ENCODE data around the gene SDK1.
A peak's percentile ranks its signal among the peaks of the same experiment; 100 is the strongest.

The SDK1 gene

GRCh38 chr7:4186513-4186780, 885.4 kb downstream of the SDK1 start:
- Histone ChIP-seq H3K14ac (ENCODE audit: low read length) (peak overlapping the region; percentile 1), H3K36me3 (ENCODE audit: control insufficient read depth in 1 of 2, insufficient read depth in 2 of 2, low read length in 2 of 2) (peaks cover 11 to 14% of the 10 kb centered on the region in 2 experiments), H4K12ac (ENCODE audit: low read depth, low read length) (no peak overlapping the region), H3K4me1 (ENCODE audit: control insufficient read depth in 1 of 2, insufficient read depth in 2 of 2, low read length in 2 of 2) (peaks cover 11 to 23% of the 10 kb centered on the region in 2 experiments), H3K9ac (ENCODE audit: low read length) (no peak overlapping the region), H3K4ac (ENCODE audit: low read depth, low read length) (no peak overlapping the region), H3K9me3 (ENCODE audit: insufficient read depth, low read depth, low read length) (peaks cover 4% of the 10 kb centered on the region), H2BK5ac (ENCODE audit: low read depth, low read length, poor library complexity) (no peak overlapping the region), H2AFZ (ENCODE audit: insufficient read depth, low read length, poor library complexity) (no peak overlapping the region), H3K23ac (ENCODE audit: low read length) (no peak overlapping the region), H2BK120ac (ENCODE audit: insufficient read depth, low read length, poor library complexity) (peak overlapping the region; percentile 12), H3K4me2 (ENCODE audit: low read length) (no peak overlapping the region), H4K8ac (ENCODE audit: low read depth, low read length) (peak overlapping the region; percentile 24), H3K18ac (ENCODE audit: low read length) (peak overlapping the region; percentile 60), H3K79me2 (ENCODE audit: control insufficient read depth, insufficient read depth, low read length, poor library complexity) (no peaks in the 10 kb centered on the region), H3K4me3 (ENCODE audit: low read depth, low read length) (no peak overlapping the region), H4K91ac (ENCODE audit: low read depth, low read length) (peak overlapping the region; percentile 70), H2AK5ac (ENCODE audit: low read length) (peak overlapping the region; percentile 45), H3K27me3 (ENCODE audit: insufficient read depth, low read length) (no peaks in the 10 kb centered on the region), H3K79me1 (ENCODE audit: low read length) (peaks cover 8% of the 10 kb centered on the region), H3K27ac (ENCODE audit: low read depth, low read length) (no peak overlapping the region), H2BK12ac (ENCODE audit: low read length) (peak overlapping the region; percentile 19)
- DNase-seq: no peak
- WGBS (ENCODE audit: extremely low coverage, insufficient coverage, insufficient read length): no CpG with 5 or more reads among the region's 9 CpGs

GRCh38 chr7:4188651-4189050, 887.6 kb downstream of the SDK1 start:
- H2AK5ac ChIP-seq (ENCODE audit: low read length): no peak overlapping the region
- no peak overlapping the region for H4K91ac ChIP-seq (ENCODE audit: low read depth, low read length)
- H2BK12ac ChIP-seq (ENCODE audit: low read length): no peak overlapping the region
- H3K36me3 ChIP-seq (ENCODE audit: control insufficient read depth in 1 of 2, insufficient read depth in 2 of 2, low read length in 2 of 2): peaks cover 2 to 10% of the 10 kb centered on the region in 2 experiments
- peak in 1 of 2 donors; percentile 10 for DNase-seq
- H3K4me1 ChIP-seq (ENCODE audit: control insufficient read depth in 1 of 2, insufficient read depth in 2 of 2, low read length in 2 of 2): peaks cover 11 to 20% of the 10 kb centered on the region in 2 experiments
- H3K9me3 ChIP-seq (ENCODE audit: insufficient read depth, low read depth, low read length): peaks cover 2% of the 10 kb centered on the region
- no peak overlapping the region for H3K4me3 ChIP-seq (ENCODE audit: low read depth, low read length)
- no peak overlapping the region for H4K8ac ChIP-seq (ENCODE audit: low read depth, low read length)
- no peak overlapping the region for H2AFZ ChIP-seq (ENCODE audit: insufficient read depth, low read length, poor library complexity)
- H2BK120ac ChIP-seq (ENCODE audit: insufficient read depth, low read length, poor library complexity): no peak overlapping the region
- H3K9ac ChIP-seq (ENCODE audit: low read length): no peak overlapping the region
- WGBS (ENCODE audit: extremely low coverage, insufficient coverage, insufficient read length): no CpG with 5 or more reads among the region's 3 CpGs
- H3K4me2 ChIP-seq (ENCODE audit: low read length): no peak overlapping the region
- H2BK5ac ChIP-seq (ENCODE audit: low read depth, low read length, poor library complexity): no peak overlapping the region
- H3K4ac ChIP-seq (ENCODE audit: low read depth, low read length): no peak overlapping the region
- H4K12ac ChIP-seq (ENCODE audit: low read depth, low read length): no peak overlapping the region
- peak overlapping the region; percentile 28 for H3K27ac ChIP-seq (ENCODE audit: low read depth, low read length)
- no peaks in the 10 kb centered on the region for H3K79me2 ChIP-seq (ENCODE audit: control insufficient read depth, insufficient read depth, low read length, poor library complexity)
- no peaks in the 10 kb centered on the region for H3K27me3 ChIP-seq (ENCODE audit: insufficient read depth, low read length)
- no peak overlapping the region for H3K14ac ChIP-seq (ENCODE audit: low read length)
- H3K18ac ChIP-seq (ENCODE audit: low read length): no peak overlapping the region
- H3K79me1 ChIP-seq (ENCODE audit: low read length): peaks cover 8% of the 10 kb centered on the region
- H3K23ac ChIP-seq (ENCODE audit: low read length): no peak overlapping the region

- no peak overlapping the region for H3K9ac ChIP-seq (ENCODE audit: low read length)
- DNase-seq: peak; percentile 47 to 63
- no peak overlapping the region for H3K14ac ChIP-seq (ENCODE audit: low read length)
- no peak overlapping the region for H2BK120ac ChIP-seq (ENCODE audit: insufficient read depth, low read length, poor library complexity)
- H3K18ac ChIP-seq (ENCODE audit: low read length): no peak overlapping the region
- H4K91ac ChIP-seq (ENCODE audit: low read depth, low read length): no peak overlapping the region
- H4K8ac ChIP-seq (ENCODE audit: low read depth, low read length): no peak overlapping the region
- peak overlapping the region; percentile 44 for H3K27ac ChIP-seq (ENCODE audit: low read depth, low read length)
- H3K4me3 ChIP-seq (ENCODE audit: low read depth, low read length): no peak overlapping the region
- no peak overlapping the region for H3K4ac ChIP-seq (ENCODE audit: low read depth, low read length)
- peaks cover 2% of the 10 kb centered on the region for H3K9me3 ChIP-seq (ENCODE audit: insufficient read depth, low read depth, low read length)
- no peaks in the 10 kb centered on the region for H3K79me2 ChIP-seq (ENCODE audit: control insufficient read depth, insufficient read depth, low read length, poor library complexity)
- H3K23ac ChIP-seq (ENCODE audit: low read length): no peak overlapping the region
- no CpG with 5 or more reads among the region's 14 CpGs for WGBS (ENCODE audit: extremely low coverage, insufficient coverage, insufficient read length)
- H2BK5ac ChIP-seq (ENCODE audit: low read depth, low read length, poor library complexity): no peak overlapping the region
- no peak overlapping the region for H2AFZ ChIP-seq (ENCODE audit: insufficient read depth, low read length, poor library complexity)
- no peak overlapping the region for H2AK5ac ChIP-seq (ENCODE audit: low read length)
- no peak overlapping the region for H2BK12ac ChIP-seq (ENCODE audit: low read length)
- H4K12ac ChIP-seq (ENCODE audit: low read depth, low read length): no peak overlapping the region
- peaks cover 11 to 20% of the 10 kb centered on the region in 2 experiments for H3K4me1 ChIP-seq (ENCODE audit: control insufficient read depth in 1 of 2, insufficient read depth in 2 of 2, low read length in 2 of 2)
- H3K79me1 ChIP-seq (ENCODE audit: low read length): peaks cover 8% of the 10 kb centered on the region
- peaks cover 0 to 5% of the 10 kb centered on the region in 2 experiments for H3K36me3 ChIP-seq (ENCODE audit: control insufficient read depth in 1 of 2, insufficient read depth in 2 of 2, low read length in 2 of 2)
- no peaks in the 10 kb centered on the region for H3K27me3 ChIP-seq (ENCODE audit: insufficient read depth, low read length)
- no peak overlapping the region for H3K4me2 ChIP-seq (ENCODE audit: low read length)
Measured at GRCh38 chr7:4189131-4189570, 888.1 kb downstream of the SDK1 start.

GRCh38 chr7:4190010-4190981, 889.2 kb downstream of the SDK1 start:
- Histone ChIP-seq H4K12ac (ENCODE audit: low read depth, low read length) (no peak overlapping the region), H2AK5ac (ENCODE audit: low read length) (no peak overlapping the region), H2BK12ac (ENCODE audit: low read length) (peak overlapping the region; percentile 29), H4K8ac (ENCODE audit: low read depth, low read length) (no peak overlapping the region), H3K36me3 (ENCODE audit: control insufficient read depth in 1 of 2, insufficient read depth in 2 of 2, low read length in 2 of 2) (peaks cover 0 to 4% of the 10 kb centered on the region in 2 experiments), H2BK5ac (ENCODE audit: low read depth, low read length, poor library complexity) (no peak overlapping the region), H3K14ac (ENCODE audit: low read length) (no peak overlapping the region), H2BK120ac (ENCODE audit: insufficient read depth, low read length, poor library complexity) (no peak overlapping the region), H3K18ac (ENCODE audit: low read length) (no peak overlapping the region), H3K9ac (ENCODE audit: low read length) (no peak overlapping the region), H3K23ac (ENCODE audit: low read length) (no peak overlapping the region), H3K4me1 (ENCODE audit: control insufficient read depth in 1 of 2, insufficient read depth in 2 of 2, low read length in 2 of 2) (peaks cover 11 to 20% of the 10 kb centered on the region in 2 experiments), H4K91ac (ENCODE audit: low read depth, low read length) (peak overlapping the region; percentile 13), H3K27ac (ENCODE audit: low read depth, low read length) (no peak overlapping the region), H3K4me2 (ENCODE audit: low read length) (no peak overlapping the region), H2AFZ (ENCODE audit: insufficient read depth, low read length, poor library complexity) (no peak overlapping the region), H3K79me2 (ENCODE audit: control insufficient read depth, insufficient read depth, low read length, poor library complexity) (no peaks in the 10 kb centered on the region), H3K27me3 (ENCODE audit: insufficient read depth, low read length) (no peaks in the 10 kb centered on the region), H3K4ac (ENCODE audit: low read depth, low read length) (no peak overlapping the region), H3K9me3 (ENCODE audit: insufficient read depth, low read depth, low read length) (peaks cover 2% of the 10 kb centered on the region), H3K79me1 (ENCODE audit: low read length) (peaks cover 8% of the 10 kb centered on the region), H3K4me3 (ENCODE audit: low read depth, low read length) (no peak overlapping the region)
- no peak for DNase-seq
- no CpG with 5 or more reads among the region's 37 CpGs for WGBS (ENCODE audit: extremely low coverage, insufficient coverage, insufficient read length)

Measured in trophoblast cell (in vitro differentiated cells and primary cell).